ENCODE results near the gene PTGR3. TPM values are rescaled to one million over a fixed set of nuclear protein-coding genes. Genes with fewer than 3 reads are reported as not detected.
A peak's percentile ranks its signal among the peaks of the same experiment; 100 is the strongest.

The PTGR3 gene
- total RNA-seq, 2 experiments from 2014 or later = 14.1 to 14.3 TPM

- POLR2A ChIA-PET = interaction anchor here (0.6 kb wide), 1 partner anchor 25 kb away, joined by 3 read pairs; no protein-coding TSS in a partner anchor
- Mint-ChIP-seq H3K36me3 (ENCODE audit: low read depth) (no peaks in the 10 kb centered on the region), H3K4me3 (peak overlapping the region; percentile 44), H3K9me3 (no peaks in the 10 kb centered on the region), H3K27me3 (no peaks in the 10 kb centered on the region), H3K4me1 (ENCODE audit: low read depth) (peaks cover 74% of the 10 kb centered on the region), H3K27ac (peak overlapping the region; percentile 88)
- Histone ChIP-seq H3K27me3 (ENCODE audit: control insufficient read depth in 1 of 2, insufficient read depth in 2 of 2, low read length in 2 of 2) (no peaks in the 10 kb centered on the region), H3K36me3 (ENCODE audit: insufficient read depth, low read length) (no peaks in the 10 kb centered on the region), H3K27ac (ENCODE audit: low read depth in 1 of 2, low read length in 2 of 2) (peak overlapping the region; percentile 47 to 64), H3K4me3 (ENCODE audit: low read length) (no peak overlapping the region), H3K9me3 (ENCODE audit: control insufficient read depth in 1 of 2, insufficient read depth in 1 of 2, low read length in 2 of 2) (peaks cover 0 to 20% of the 10 kb centered on the region in 2 experiments), H3K4me1 (ENCODE audit: insufficient read depth, low read length) (peaks cover 49% of the 10 kb centered on the region)
- intact Hi-C loops (cut with DNase I, micrococcal nuclease) = loop anchor here (10.0 kb wide), 2 partner anchors 595 to 625 kb away; no protein-coding TSS in a partner anchor
- TF ChIP-seq, protein P1, sequence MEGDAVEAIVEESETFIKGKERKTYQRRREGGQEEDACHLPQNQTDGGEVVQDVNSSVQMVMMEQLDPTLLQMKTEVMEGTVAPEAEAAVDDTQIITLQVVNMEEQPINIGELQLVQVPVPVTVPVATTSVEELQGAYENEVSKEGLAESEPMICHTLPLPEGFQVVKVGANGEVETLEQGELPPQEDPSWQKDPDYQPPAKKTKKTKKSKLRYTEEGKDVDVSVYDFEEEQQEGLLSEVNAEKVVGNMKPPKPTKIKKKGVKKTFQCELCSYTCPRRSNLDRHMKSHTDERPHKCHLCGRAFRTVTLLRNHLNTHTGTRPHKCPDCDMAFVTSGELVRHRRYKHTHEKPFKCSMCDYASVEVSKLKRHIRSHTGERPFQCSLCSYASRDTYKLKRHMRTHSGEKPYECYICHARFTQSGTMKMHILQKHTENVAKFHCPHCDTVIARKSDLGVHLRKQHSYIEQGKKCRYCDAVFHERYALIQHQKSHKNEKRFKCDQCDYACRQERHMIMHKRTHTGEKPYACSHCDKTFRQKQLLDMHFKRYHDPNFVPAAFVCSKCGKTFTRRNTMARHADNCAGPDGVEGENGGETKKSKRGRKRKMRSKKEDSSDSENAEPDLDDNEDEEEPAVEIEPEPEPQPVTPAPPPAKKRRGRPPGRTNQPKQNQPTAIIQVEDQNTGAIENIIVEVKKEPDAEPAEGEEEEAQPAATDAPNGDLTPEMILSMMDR (IDR thresholded peaks at IDR 0.05) = no peak
- peak in 4 of 14 experiments; percentile 29 to 60 (median 36) for DNase-seq
- CTCF ChIA-PET = no interaction called here
- peak; percentile 16 for ATAC-seq (ENCODE audit: poor library complexity)
Measured at GRCh38 chr18:75249672-75250470, 40.9 kb upstream of the PTGR3 start.

DNA sequence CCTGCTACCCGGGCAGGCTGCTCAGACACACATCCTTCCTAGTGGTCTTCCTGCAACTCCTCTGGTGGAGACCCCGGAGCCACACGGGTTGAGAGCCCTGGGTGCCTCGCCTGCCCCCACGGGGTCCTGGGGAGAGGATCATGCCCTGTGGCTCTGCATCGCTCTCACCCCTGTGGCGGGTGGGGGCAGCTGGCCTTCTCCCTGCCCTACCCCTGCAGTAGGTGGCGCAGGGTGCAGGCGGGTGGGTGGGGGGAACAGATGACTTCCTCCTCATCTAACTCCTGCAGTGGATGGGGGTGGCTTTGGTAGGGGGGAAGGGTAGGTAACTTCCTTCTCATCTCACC lies 40.2 kb upstream of the PTGR3 start:
- Mint-ChIP-seq H3K27ac (peak overlapping the region; percentile 88), H3K9me3 (no peaks in the 10 kb centered on the region), H3K4me3 (peak overlapping the region; percentile 50), H3K36me3 (ENCODE audit: low read depth) (no peaks in the 10 kb centered on the region), H3K27me3 (no peaks in the 10 kb centered on the region), H3K4me1 (ENCODE audit: low read depth) (peaks cover 76% of the 10 kb centered on the region)
- POLR2A ChIA-PET = interaction anchor here (1.1 to 2.2 kb wide), 3 partner anchors 18 to 653 kb away, joined by 4 to 29 read pairs (median 5); partner anchors contain the start of genes PTGR3 and TSHZ1
- no peaks in the 10 kb centered on the region for H3K36me3 ChIP-seq (ENCODE audit: insufficient read depth, low read length)
- TF ChIP-seq, protein P1 (IDR thresholded peaks at IDR 0.05) = no peak
- intact Hi-C loops (cut with DNase I, micrococcal nuclease) = loop anchor here (10.0 kb wide), 2 partner anchors 594 to 624 kb away; no protein-coding TSS in a partner anchor
- H3K9me3 ChIP-seq (ENCODE audit: control insufficient read depth in 1 of 2, insufficient read depth in 1 of 2, low read length in 2 of 2) = peaks cover 0 to 20% of the 10 kb centered on the region in 2 experiments
- no peaks in the 10 kb centered on the region for H3K27me3 ChIP-seq (ENCODE audit: control insufficient read depth in 1 of 2, insufficient read depth in 2 of 2, low read length in 2 of 2)
- DNase-seq (peak in 1 of 14 experiments; percentile 24), ATAC-seq (ENCODE audit: poor library complexity) (no peak)
- H3K27ac ChIP-seq (ENCODE audit: low read depth in 1 of 2, low read length in 2 of 2) = peak overlapping the region; percentile 47 to 64
- H3K4me1 ChIP-seq (ENCODE audit: insufficient read depth, low read length) = peaks cover 55% of the 10 kb centered on the region
- H3K4me3 ChIP-seq (ENCODE audit: low read length) = no peak overlapping the region
- CTCF ChIA-PET = no interaction called here

GRCh38 chr18:75248426-75249174 lies 39.7 kb upstream of the PTGR3 start:
- Histone ChIP-seq H3K4me3 (ENCODE audit: low read length) (peak overlapping the region; percentile 51), H3K27me3 (ENCODE audit: control insufficient read depth in 1 of 2, insufficient read depth in 2 of 2, low read length in 2 of 2) (no peaks in the 10 kb centered on the region), H3K36me3 (ENCODE audit: insufficient read depth, low read length) (no peaks in the 10 kb centered on the region), H3K27ac (ENCODE audit: low read depth in 1 of 2, low read length in 2 of 2) (peak overlapping the region; percentile 33 to 83), H3K4me1 (ENCODE audit: insufficient read depth, low read length) (peaks cover 58% of the 10 kb centered on the region), H3K9me3 (ENCODE audit: control insufficient read depth in 1 of 2, insufficient read depth in 1 of 2, low read length in 2 of 2) (peaks cover 0 to 20% of the 10 kb centered on the region in 2 experiments)
- Mint-ChIP-seq H3K27me3 (no peaks in the 10 kb centered on the region), H3K36me3 (ENCODE audit: low read depth) (no peaks in the 10 kb centered on the region), H3K4me3 (peak overlapping the region; percentile 85), H3K4me1 (ENCODE audit: low read depth) (peaks cover 73% of the 10 kb centered on the region), H3K27ac (peak overlapping the region; percentile 88), H3K9me3 (no peaks in the 10 kb centered on the region)
- ATAC-seq (ENCODE audit: poor library complexity) (no peak), DNase-seq (no peak)
- intact Hi-C loops (cut with DNase I, micrococcal nuclease) = loop anchor here (10.0 kb wide), 2 partner anchors 594 to 624 kb away; no protein-coding TSS in a partner anchor
- CTCF ChIA-PET = interaction anchor here (1.2 kb wide), 1 partner anchor 36 kb away, joined by 3 read pairs; no protein-coding TSS in a partner anchor
- TF ChIP-seq, protein P1 (IDR thresholded peaks at IDR 0.05) = no peak
- POLR2A ChIA-PET = interaction anchor here (0.8 to 2.2 kb wide), 7 partner anchors 13 to 652 kb away, joined by 3 to 29 read pairs (median 4); partner anchors contain the start of genes PTGR3 and TSHZ1
